DMS114 treated with DMSO at 0.1 percent for 48 hours (cell line): ENCODE measurements around the gene SYNDIG1L.
"Not testable (repeated sequence)": the region's sequence is repeated elsewhere in the genome, so short reads cannot be mapped to it uniquely, and the experiment has no call there.

Experiments
- DNase-seq: peaks from one replicate; lab custom pipeline; 2025; ENCODE audit not compliant: unreplicated experiment; lab: John Stamatoyannopoulos, UW

Gene SYNDIG1L

GRCh38 chr14:74426202-74426582, at the start of gene SYNDIG1L:
Gene SYNDIG1L, minus strand, starts transcription at chr14:74426210. Its CDS starts 16,466 bp downstream, at chr14:74409744.
- DNase-seq: no peak

- DNase-seq: no peak
Measured at GRCh38 chr14:74475678-74476077, 49.7 kb upstream of the SYNDIG1L start.

GRCh38 chr14:74474376-74474775, 48.4 kb upstream of the SYNDIG1L start:
- DNase-seq: no peak

GRCh38 chr14:74472601-74473000, 46.6 kb upstream of the SYNDIG1L start:
- no peak for DNase-seq

GRCh38 chr14:74469548-74470518, 43.8 kb upstream of the SYNDIG1L start:
- DNase-seq: no peak

- no peak for DNase-seq
Measured at GRCh38 chr14:74468513-74468912, 42.5 kb upstream of the SYNDIG1L start.

- no peak for DNase-seq
Measured at GRCh38 chr14:74465335-74465734, 39.3 kb upstream of the SYNDIG1L start.

GRCh38 chr14:74464785-74465184, 38.8 kb upstream of the SYNDIG1L start:
- DNase-seq: no peak

- no peak for DNase-seq
Measured at GRCh38 chr14:74463697-74464096, 37.7 kb upstream of the SYNDIG1L start.

GRCh38 chr14:74462993-74463392, 37.0 kb upstream of the SYNDIG1L start:
- no peak for DNase-seq

GRCh38 chr14:74459976-74460375, 34.0 kb upstream of the SYNDIG1L start:
- no peak for DNase-seq

GRCh38 chr14:74459289-74459946, 33.4 kb upstream of the SYNDIG1L start:
- DNase-seq: no peak

GRCh38 chr14:74457565-74457895, 31.5 kb upstream of the SYNDIG1L start:
- no peak for DNase-seq

GRCh38 chr14:74456684-74457564, 30.9 kb upstream of the SYNDIG1L start:
- no peak for DNase-seq

- DNase-seq: not testable (repeated sequence)
Measured at GRCh38 chr14:74454397-74454796, 28.4 kb upstream of the SYNDIG1L start.

GRCh38 chr14:74444866-74445265, 18.9 kb upstream of the SYNDIG1L start:
- DNase-seq: no peak

GRCh38 chr14:74442757-74443156, 16.7 kb upstream of the SYNDIG1L start:
- DNase-seq: no peak

- no peak for DNase-seq
Measured at GRCh38 chr14:74441113-74441512, 15.1 kb upstream of the SYNDIG1L start.

GRCh38 chr14:74438351-74438915, 12.4 kb upstream of the SYNDIG1L start:
- DNase-seq: no peak

GRCh38 chr14:74437496-74438053, 11.6 kb upstream of the SYNDIG1L start:
- no peak for DNase-seq

- DNase-seq: no peak
Measured at GRCh38 chr14:74434294-74434693, 8.3 kb upstream of the SYNDIG1L start.
